Measurements from ENCODE around the gene EMCN.

Gene EMCN

DNA sequence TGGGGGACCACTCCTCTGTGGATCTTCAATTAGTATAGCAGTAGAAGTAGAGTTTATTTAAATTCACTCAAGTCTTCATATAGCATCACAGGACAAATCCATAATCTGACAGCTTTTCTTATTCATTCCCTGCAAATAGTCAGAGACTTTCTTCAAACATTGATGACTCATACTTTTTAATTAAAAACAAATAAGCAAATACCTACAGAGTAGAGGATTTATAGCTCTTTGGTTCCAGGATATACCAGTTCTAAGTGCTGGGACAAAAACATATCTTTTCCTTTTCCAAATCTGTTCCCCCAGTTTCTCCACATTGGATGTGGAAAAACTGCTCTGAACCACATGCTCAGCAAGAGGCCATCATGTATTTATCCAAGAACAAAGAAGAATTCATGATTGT, 24.1 kb downstream of the EMCN start:
- no peak overlapping the region for H3K4me3 ChIP-seq (IDR thresholded peaks at IDR 0.05; ENCODE audit: insufficient read depth, low read depth, low read length)
- H3K27ac ChIP-seq = no peak overlapping the region

DNA sequence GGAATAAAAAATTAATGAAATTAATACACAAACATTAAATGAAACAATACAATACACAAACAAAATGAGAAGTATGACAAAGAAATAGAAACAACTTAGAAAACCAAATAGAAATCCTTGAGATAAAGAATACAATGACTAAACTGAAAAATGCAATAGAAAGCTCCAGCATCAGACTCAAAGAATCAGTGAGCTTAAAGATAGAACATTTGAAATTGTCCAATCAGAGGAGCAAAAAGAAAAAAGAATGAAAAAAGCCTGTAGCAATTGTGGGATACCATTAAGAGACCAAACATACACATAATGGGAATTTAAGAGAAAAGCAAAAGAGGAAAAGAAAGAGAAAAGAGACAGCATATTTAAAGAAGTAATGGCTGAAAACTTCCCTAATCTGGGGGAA, 25.7 kb downstream of the EMCN start:
- no peak overlapping the region for H3K4me2 ChIP-seq
- H3K79me2 ChIP-seq (ENCODE audit: insufficient read depth, low read depth) = no peaks in the 10 kb centered on the region
- no peaks in the 10 kb centered on the region for H3K4me1 ChIP-seq (ENCODE audit: low read depth, poor library complexity, severe bottlenecking)
- no peak overlapping the region for H3K9ac ChIP-seq
- H4K20me1 ChIP-seq (ENCODE audit: insufficient read depth) = no peaks in the 10 kb centered on the region
- no peak overlapping the region for H3K4me3 ChIP-seq (IDR thresholded peaks at IDR 0.05; ENCODE audit: insufficient read depth, low read depth, low read length)
- H2AFZ ChIP-seq (ENCODE audit: low read depth) = no peak overlapping the region
- no peaks in the 10 kb centered on the region for H3K27me3 ChIP-seq (ENCODE audit: insufficient read depth, low read depth)
- no peak overlapping the region for H3K27ac ChIP-seq
- H3K36me3 ChIP-seq (ENCODE audit: insufficient read depth) = no peaks in the 10 kb centered on the region
- TF ChIP-seq, protein P1, sequence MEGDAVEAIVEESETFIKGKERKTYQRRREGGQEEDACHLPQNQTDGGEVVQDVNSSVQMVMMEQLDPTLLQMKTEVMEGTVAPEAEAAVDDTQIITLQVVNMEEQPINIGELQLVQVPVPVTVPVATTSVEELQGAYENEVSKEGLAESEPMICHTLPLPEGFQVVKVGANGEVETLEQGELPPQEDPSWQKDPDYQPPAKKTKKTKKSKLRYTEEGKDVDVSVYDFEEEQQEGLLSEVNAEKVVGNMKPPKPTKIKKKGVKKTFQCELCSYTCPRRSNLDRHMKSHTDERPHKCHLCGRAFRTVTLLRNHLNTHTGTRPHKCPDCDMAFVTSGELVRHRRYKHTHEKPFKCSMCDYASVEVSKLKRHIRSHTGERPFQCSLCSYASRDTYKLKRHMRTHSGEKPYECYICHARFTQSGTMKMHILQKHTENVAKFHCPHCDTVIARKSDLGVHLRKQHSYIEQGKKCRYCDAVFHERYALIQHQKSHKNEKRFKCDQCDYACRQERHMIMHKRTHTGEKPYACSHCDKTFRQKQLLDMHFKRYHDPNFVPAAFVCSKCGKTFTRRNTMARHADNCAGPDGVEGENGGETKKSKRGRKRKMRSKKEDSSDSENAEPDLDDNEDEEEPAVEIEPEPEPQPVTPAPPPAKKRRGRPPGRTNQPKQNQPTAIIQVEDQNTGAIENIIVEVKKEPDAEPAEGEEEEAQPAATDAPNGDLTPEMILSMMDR (conservative IDR thresholded peaks at IDR 0.05; ENCODE audit: low read depth, low read length) = no peak

More for the DNA sequence above, 24.1 kb downstream of the EMCN start:
- no peak overlapping the region for H3K4me2 ChIP-seq
- no peaks in the 10 kb centered on the region for H3K27me3 ChIP-seq (ENCODE audit: insufficient read depth, low read depth)
- H3K4me1 ChIP-seq (ENCODE audit: low read depth, poor library complexity, severe bottlenecking) = no peaks in the 10 kb centered on the region
- TF ChIP-seq, protein P1 (conservative IDR thresholded peaks at IDR 0.05; ENCODE audit: low read depth, low read length) = no peak
- no peaks in the 10 kb centered on the region for H3K79me2 ChIP-seq (ENCODE audit: insufficient read depth, low read depth)
- no peak overlapping the region for H2AFZ ChIP-seq (ENCODE audit: low read depth)
- no peak overlapping the region for H3K9ac ChIP-seq
- H3K36me3 ChIP-seq (ENCODE audit: insufficient read depth) = no peaks in the 10 kb centered on the region
- no peaks in the 10 kb centered on the region for H4K20me1 ChIP-seq (ENCODE audit: insufficient read depth)

DNA sequence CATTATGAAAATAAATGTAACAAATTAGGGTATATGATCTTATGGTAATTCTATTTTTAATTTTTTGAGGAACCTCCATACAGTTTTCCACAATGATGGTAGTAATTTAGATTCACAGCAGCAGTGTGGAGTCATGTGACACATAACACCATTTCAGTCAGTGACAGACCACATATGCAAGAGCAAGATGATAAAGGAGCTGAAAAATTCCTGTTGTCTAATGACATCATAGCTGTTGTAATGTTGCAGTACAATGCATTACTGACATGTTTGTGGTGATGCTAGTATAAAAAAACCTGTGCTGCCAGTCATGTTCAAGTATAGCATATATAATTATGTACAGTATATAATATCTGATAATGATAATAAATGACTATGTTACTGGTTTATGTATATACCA, 28.5 kb downstream of the EMCN start:
- H4K20me1 ChIP-seq (ENCODE audit: insufficient read depth) = no peaks in the 10 kb centered on the region
- H3K4me2 ChIP-seq = no peak overlapping the region
- H3K4me3 ChIP-seq (IDR thresholded peaks at IDR 0.05; ENCODE audit: insufficient read depth, low read depth, low read length) = no peak overlapping the region
- no peaks in the 10 kb centered on the region for H3K79me2 ChIP-seq (ENCODE audit: insufficient read depth, low read depth)
- TF ChIP-seq, protein P1 (conservative IDR thresholded peaks at IDR 0.05; ENCODE audit: low read depth, low read length) = no peak
- no peaks in the 10 kb centered on the region for H3K4me1 ChIP-seq (ENCODE audit: low read depth, poor library complexity, severe bottlenecking)
- H3K9ac ChIP-seq = no peak overlapping the region
- no peak overlapping the region for H3K27ac ChIP-seq
- no peaks in the 10 kb centered on the region for H3K36me3 ChIP-seq (ENCODE audit: insufficient read depth)
- no peaks in the 10 kb centered on the region for H3K27me3 ChIP-seq (ENCODE audit: insufficient read depth, low read depth)
- no peak overlapping the region for H2AFZ ChIP-seq (ENCODE audit: low read depth)

DNA sequence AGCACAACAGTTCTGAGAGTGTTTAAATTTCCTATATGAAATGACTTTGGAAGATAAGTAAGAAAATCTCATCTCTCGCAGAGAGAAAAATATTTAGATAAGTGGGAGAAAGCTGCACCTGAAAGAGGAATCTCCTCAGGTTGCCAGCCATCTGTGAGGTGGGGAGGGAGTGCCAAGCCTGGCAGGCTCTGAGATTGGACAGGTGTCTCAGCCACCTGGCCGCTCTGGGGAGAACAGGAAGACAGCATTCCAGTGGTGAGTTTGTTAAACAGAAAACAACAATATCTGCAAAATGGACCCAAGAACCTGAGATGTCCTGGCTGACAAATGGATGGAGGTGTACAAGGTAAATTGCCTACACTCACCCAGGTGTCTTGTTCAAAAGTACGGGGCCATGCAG, 31.3 kb downstream of the EMCN start:
- Histone ChIP-seq H2AFZ (ENCODE audit: low read depth) (no peak overlapping the region), H4K20me1 (ENCODE audit: insufficient read depth) (no peaks in the 10 kb centered on the region), H3K4me1 (ENCODE audit: low read depth, poor library complexity, severe bottlenecking) (no peaks in the 10 kb centered on the region), H3K4me3 (IDR thresholded peaks at IDR 0.05; ENCODE audit: insufficient read depth, low read depth, low read length) (no peak overlapping the region), H3K27me3 (ENCODE audit: insufficient read depth, low read depth) (no peaks in the 10 kb centered on the region), H3K9ac (no peak overlapping the region), H3K27ac (no peak overlapping the region), H3K4me2 (no peak overlapping the region), H3K36me3 (ENCODE audit: insufficient read depth) (no peaks in the 10 kb centered on the region), H3K79me2 (ENCODE audit: insufficient read depth, low read depth) (no peaks in the 10 kb centered on the region)
- TF ChIP-seq, protein P1 (conservative IDR thresholded peaks at IDR 0.05; ENCODE audit: low read depth, low read length) = no peak

All from KMS-11 (cell line).